ENCODE measurements around the gene FRAT2.

Gene FRAT2

GRCh38 chr10:97323501-97323900, 11.0 kb downstream of the FRAT2 start:
- DNase-seq: no peak

GRCh38 chr10:97321804-97322190, 12.7 kb downstream of the FRAT2 start:
- DNase-seq: no peak

DNA sequence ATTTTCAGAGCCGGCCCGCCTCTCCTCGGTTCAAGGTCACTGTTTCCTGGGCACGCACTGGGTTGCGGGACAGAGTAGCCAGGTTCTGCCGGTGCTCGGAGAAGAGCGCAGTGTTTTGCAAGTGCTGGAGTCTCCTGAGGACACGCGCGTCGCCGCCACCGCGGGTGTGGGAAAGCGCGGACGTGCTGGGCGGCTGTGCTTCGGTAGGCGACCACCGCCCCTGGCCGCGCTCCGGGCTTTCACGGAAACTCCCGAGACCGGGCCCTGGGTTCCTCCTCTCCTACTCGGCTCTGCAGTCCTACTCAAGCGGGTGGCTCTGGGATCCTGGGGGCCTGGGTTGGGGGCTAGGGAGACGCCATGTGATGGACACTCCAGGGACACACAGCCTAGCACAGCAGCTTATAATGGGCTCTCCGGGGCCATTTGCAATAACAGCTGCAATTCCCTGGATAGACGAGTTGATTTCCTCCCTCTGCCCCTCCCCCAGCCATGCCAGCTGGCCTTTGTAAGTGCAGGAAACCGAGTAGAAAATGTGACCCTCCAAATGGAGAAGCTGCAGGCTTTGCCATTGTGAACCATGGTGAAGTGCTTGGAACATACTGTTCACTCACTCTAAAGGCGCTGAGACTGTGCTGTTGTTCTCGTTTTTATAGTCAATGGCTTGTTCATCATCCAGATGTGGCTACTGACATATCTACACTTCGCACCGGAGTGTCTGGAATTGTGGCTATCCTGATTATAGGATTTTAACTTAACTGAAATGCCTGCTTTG, 13.3 kb downstream of the FRAT2 start:
- peak; percentile 65 for DNase-seq

- DNase-seq: peak; percentile 55
Observed at GRCh38 chr10:97320480-97321031, 14.0 kb downstream of the FRAT2 start.

DNA sequence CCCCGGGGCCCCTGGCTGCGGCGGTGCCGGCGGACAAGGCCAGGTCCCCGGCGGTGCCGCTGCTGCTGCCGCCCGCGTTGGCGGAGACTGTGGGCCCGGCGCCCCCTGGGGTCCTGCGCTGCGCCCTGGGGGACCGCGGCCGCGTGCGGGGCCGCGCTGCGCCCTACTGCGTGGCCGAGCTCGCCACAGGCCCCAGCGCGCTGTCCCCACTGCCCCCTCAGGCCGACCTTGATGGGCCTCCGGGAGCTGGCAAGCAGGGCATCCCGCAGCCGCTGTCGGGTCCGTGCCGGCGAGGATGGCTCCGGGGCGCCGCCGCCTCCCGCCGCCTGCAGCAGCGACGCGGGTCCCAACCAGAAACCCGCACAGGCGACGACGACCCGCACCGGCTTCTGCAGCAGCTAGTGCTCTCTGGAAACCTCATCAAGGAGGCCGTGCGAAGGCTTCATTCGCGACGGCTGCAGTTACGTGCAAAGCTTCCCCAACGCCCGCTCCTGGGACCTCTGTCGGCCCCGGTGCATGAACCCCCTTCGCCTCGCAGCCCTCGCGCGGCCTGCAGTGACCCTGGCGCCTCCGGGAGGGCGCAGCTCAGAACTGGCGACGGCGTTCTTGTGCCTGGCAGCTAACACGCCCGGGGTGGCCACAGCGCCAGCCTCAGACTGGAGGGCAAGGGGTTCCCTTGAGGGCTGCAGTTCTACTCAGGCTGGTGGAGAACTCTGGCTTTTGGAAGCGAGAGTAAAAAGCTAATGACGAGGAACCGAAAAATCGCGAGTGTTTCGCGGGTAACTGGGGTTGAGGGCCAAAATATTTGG, 14.7 kb downstream of the FRAT2 start:
- peak; percentile 59 for DNase-seq

DNA sequence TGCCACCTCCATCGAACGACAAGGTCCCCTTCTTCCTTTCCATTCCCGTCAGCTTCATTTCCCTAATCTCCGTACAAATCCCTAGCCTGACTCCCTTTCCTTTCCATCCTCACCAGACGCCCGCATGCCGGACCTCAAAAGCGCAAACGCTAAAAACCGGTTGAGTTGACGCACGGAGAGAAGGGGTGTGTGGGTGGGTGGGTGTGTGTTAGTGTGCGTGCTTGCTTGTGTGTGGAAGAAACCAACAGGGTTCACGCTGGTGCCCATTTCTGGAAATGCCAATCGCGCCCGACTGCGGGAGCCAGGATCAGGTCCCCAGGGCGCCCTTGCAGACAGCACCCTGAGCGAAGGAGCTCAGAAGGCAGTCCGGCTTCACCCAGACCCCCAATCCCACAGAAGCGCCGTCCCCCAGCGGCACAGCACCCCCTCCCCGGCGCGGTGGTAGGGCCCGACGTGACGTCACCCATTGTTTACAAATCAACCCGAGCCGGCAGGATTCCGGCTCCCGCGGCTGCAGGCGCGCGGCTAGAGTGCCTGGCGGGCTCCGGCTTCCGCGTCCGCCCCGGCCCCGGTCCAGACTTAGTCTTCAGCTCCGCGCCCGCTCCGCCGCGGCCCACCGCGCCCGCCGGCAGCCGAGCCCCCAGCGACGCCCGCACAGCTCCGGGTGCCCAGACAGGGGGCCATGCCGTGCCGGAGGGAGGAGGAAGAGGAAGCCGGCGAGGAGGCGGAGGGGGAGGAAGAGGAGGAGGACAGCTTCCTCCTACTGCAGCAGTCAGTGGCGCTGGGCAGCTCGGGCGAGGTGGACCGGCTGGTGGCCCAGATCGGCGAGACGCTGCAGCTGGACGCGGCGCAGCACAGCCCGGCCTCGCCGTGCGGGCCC, 15.5 kb downstream of the FRAT2 start, which contains the start of gene FRAT1:
Gene FRAT1 (plus strand): TSS at position 500 of the 880 bp plus-strand sequence. CDS start 183 bp downstream, at position 683.
- DNase-seq: peak; percentile 63

GRCh38 chr10:97314671-97315070, 19.9 kb downstream of the FRAT2 start:
- DNase-seq: no peak

DNA sequence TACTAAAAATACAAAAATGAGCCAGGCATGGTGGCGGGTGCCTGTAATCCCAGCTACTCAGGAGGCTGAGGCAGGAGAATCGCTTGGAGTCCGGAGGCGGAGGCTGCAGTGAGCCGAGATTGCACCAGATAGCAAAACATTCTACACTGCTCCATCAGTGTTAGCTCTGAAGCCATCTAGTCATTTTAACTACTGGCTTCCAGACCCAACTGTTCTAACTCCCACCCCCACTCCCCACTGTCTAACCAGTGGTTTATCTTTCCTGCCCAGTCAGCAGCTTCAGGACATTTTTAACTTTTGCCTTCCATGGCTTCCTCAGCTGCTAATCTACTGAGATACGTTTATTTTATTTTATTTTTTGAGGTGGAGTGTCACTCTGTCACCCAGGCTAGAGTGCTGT, 21.6 kb downstream of the FRAT2 start:
- DNase-seq: no peak

DNA sequence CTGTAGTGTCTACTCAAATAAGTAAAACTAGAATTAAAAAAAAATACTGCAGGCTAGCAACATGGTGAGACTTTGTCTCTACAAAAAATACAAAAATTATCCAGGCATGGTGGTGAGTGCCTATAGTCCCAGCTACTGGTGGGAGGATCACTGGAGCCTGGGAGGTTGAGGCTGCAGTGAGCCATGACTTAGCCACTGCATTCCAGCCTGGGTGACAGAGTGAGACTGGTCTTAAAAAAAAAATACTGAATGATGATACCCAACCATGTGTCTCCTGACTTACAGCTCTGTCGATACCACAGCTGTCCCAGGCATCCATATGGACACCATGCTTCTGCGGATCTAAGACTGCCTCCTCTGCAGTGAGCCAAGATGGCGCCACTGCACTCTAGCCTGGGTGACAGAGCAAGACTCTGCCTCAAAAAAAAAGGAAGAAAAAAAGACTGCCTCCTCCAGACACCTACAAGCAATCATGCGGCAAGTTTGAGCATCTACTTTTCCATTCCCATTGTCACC, 23.4 kb downstream of the FRAT2 start:
- no peak for DNase-seq

DNA sequence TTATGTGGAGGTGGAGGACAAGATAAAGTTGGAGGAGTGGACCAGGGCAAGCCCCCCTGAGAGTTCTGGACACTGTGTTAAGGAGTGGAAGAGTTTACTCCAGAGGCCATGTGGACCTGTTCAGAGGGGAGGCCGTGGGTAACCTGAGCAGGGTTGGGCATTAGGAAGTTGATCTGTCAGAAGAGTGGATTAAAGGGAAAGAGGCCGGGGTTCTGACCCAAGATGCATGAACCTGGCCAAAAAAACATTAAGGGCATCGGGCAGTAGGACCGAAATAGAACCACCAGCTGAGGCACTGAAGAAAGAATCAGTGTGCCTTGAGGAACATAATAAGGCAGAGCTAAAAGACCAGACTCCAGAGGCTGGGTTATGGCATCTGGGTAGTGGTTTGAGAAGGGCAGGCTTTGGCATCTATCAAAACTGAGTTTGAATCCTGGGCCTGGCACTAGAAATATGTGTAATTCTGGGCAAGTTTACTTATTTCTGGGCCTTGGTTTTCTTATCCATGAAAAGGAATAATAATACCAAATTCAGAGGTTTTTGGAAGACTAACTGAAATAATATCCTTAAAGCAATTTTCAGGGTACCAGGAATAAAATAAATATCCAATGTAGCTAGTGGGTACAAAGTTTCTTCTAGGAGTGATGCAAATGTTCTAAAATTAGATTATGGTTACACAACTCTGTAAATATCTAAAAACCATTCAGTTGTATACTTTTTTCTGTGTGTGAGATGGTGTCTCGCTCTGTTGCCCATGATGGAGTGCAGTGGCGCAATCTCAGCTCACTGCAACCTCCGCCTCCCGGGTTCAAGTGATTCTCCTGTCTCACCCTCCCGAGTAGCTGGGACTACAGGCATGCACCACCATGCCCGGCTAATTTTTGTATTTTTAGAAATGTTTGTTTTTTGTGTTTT, 26.4 kb downstream of the FRAT2 start:
- no peak for DNase-seq

GRCh38 chr10:97307441-97307840, 27.1 kb downstream of the FRAT2 start:
- no peak for DNase-seq

DNA sequence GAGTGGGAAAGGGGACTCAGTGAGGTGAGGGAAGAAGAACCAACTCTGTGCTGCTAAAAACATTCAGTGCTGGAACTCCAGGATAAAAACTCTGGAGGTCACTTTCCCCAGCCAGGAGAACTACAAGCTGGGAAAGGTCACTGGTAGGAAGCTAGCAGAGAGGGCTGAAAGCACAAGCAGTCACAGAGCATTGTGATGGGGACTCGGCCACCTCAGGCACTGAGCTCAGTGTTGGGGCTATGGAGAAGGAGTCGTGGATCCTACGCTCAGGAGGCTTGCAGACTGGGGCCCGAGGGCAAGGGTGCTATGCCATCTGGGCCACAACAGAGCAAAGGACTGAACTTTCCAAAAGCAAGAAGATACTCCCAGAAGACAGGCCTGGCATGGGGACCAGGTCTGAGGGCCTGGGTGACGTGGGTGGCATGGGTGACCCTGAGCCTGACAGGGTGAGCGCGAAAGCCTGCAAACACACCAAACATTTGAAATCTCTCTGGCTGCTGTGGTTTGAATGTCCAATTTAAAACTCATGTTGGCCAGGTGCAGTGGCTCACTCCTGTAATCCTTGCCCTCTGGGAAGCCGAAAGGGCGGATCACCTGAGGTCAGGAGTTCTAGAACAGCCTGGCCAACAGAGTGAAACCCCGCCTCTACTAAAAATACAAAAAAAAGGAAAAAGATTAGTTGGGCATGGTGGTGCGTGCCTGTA, 32.3 kb downstream of the FRAT2 start:
- no peak for DNase-seq

DNA sequence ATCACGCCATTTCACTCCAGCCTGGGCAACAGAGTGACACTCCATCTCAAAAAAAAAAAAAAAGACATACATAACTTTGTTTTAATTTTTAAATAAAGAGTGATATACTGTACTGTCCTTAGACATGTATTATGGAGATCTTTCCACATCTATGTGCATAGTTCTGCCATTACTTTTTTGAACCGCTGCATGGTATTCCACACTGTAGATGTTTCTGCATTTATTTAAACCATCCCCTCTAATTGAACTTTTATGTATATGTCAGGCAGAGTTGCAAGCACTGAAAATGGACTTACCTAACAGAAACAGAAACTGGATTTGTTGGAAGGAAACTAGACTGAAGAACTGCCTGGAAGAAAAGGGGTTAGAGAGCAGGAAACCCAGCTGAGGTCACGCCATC, 33.5 kb downstream of the FRAT2 start:
- no peak for DNase-seq

DNA sequence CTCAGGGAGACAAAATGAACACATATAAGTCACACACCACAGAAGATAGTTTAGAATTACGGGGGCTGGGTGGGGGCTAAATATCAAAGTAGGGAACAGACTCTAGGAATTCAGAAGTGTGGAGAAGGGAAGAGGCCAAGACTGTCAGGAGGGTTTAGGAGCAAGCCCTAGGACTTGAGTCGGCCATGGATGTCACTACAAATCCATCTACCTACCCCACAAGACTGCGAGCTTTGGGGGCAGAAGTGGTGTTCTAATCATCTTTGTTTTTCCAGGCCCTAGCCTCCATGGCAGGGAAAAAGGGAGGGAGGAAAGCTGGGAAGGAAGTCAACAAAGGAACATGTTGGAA, 36.3 kb downstream of the FRAT2 start:
- DNase-seq: no peak

DNA sequence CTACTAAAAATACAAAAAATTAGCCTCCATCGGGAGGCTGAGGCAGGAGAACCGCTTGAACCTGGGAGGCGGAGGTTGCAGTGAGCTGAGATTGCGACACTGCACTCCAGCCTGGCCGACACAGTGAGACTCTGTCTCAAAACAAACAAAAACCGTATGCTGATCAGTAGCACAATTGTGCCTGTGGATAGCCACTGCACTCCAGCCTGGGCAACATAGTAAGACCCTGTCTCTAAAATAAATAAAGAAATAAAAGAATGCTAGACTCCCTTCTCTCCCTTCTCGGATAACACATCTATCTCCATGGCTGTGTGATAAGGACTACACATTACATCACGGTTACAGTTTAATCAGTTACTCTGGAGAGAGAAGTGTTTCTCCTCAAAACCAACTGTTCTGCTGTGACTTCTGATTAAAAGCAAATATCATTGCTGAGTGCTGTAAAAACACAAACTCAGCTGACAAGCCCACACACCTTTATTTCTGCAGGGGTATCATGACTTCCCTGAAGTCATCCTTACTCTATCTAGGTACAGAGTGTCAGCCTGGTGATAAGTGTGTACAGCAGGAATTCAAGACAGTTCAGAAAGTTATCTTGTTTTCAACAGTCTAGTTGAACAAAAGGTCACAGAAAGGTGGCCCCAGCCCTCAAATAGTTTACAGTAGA, 36.8 kb downstream of the FRAT2 start:
- no peak for DNase-seq

DNA sequence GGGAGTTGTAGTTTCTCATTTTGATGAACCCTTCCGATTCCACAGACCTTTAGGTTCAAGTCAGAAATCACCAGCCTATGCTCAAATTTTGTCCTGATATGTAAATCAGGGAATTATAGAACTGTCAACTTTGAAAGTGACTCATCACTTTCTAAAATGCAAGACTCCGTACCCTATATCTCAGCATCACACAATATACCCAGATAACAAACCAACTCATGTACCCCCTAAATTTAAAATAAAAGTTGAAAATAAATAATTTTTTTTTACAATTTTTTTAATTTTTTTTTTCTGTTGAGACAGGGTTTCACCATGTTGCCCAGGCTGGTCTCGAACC, 41.7 kb downstream of the FRAT2 start:
- no peak for DNase-seq

GRCh38 chr10:97292097-97292861, 42.2 kb downstream of the FRAT2 start, which contains the start of gene ARHGAP19:
Gene ARHGAP19, minus strand, starts transcription at chr10:97292637. Its CDS starts 10 bp downstream, at chr10:97292627.
- peak; percentile 97 for DNase-seq

GRCh38 chr10:97291357-97292096, 43.0 kb downstream of the FRAT2 start:
- DNase-seq: no peak
